HG02588 (cell line): ENCODE data around the gene DKK1.

Experiments
- ATAC-seq: cut with Tn5 transposase; IDR thresholded peaks from one replicate; pipeline ENCODE4 v1.9.1; 2021; ENCODE audit warnings: mild to moderate bottlenecking, moderate library complexity; ENCODE audit not compliant: unreplicated experiment

DKK1 gene

GRCh38 chr10:52316500-52316899 is 2.4 kb downstream of the DKK1 start:
- no peak for ATAC-seq

- ATAC-seq, result no peak
Measured at GRCh38 chr10:52318136-52318701, 4.1 kb downstream of the DKK1 start.

GRCh38 chr10:52318822-52319464 is 4.9 kb downstream of the DKK1 start:
- ATAC-seq, result no peak

- ATAC-seq, result no peak
Measured at GRCh38 chr10:52319926-52320325, 5.8 kb downstream of the DKK1 start.

- no peak for ATAC-seq
Measured at GRCh38 chr10:52322323-52322722, 8.2 kb downstream of the DKK1 start.

- ATAC-seq, result no peak
Measured at GRCh38 chr10:52322936-52323335, 8.9 kb downstream of the DKK1 start.

- no peak for ATAC-seq
Measured at GRCh38 chr10:52326382-52326781, 12.3 kb downstream of the DKK1 start.

GRCh38 chr10:52331638-52332364 is 17.7 kb downstream of the DKK1 start:
- no peak for ATAC-seq

GRCh38 chr10:52332815-52333214 is 18.7 kb downstream of the DKK1 start:
- ATAC-seq, result no peak

GRCh38 chr10:52334595-52334994 is 20.5 kb downstream of the DKK1 start:
- no peak for ATAC-seq

- ATAC-seq, result no peak
Measured at GRCh38 chr10:52335665-52336064, 21.6 kb downstream of the DKK1 start.

GRCh38 chr10:52337225-52337624 is 23.1 kb downstream of the DKK1 start:
- ATAC-seq, result no peak

- ATAC-seq, result no peak
Measured at GRCh38 chr10:52343439-52343838, 29.4 kb downstream of the DKK1 start.

GRCh38 chr10:52346394-52347326 is 32.6 kb downstream of the DKK1 start:
- ATAC-seq, result no peak

- no peak for ATAC-seq
Measured at GRCh38 chr10:52347327-52347667, 33.2 kb downstream of the DKK1 start.

GRCh38 chr10:52348037-52348564 is 34.0 kb downstream of the DKK1 start:
- ATAC-seq, result no peak

- no peak for ATAC-seq
Measured at GRCh38 chr10:52351914-52352330, 37.8 kb downstream of the DKK1 start.

- ATAC-seq, result no peak
Measured at GRCh38 chr10:52353205-52353604, 39.1 kb downstream of the DKK1 start.

- ATAC-seq, result no peak
Measured at GRCh38 chr10:52353960-52354394, 39.9 kb downstream of the DKK1 start.

- no peak for ATAC-seq
Measured at GRCh38 chr10:52357971-52358370, 43.9 kb downstream of the DKK1 start.

GRCh38 chr10:52359441-52359840 is 45.4 kb downstream of the DKK1 start:
- ATAC-seq, result no peak
